Mammary epithelial cell (primary cell): ENCODE data around the gene CFAP69.

Experiments used
- CTCF ChIP-seq, 2 donors: IDR thresholded peaks in 1 of 2; conservative IDR thresholded peaks in 1 of 2; 2 replicates each; pipeline ENCODE4 v1.5.1; 2011 to 2012; ENCODE audit warnings: inconsistent platforms in 2 of 2, low read length in 2 of 2, mild to moderate bottlenecking in 2 of 2, control low read depth in 1 of 2, low read depth in 1 of 2; ENCODE audit not compliant: insufficient read depth in 1 of 2; ENCODE audit errors: extremely low read depth in 1 of 2
- EZH2 ChIP-seq: IDR thresholded peaks from 2 replicates; pipeline ENCODE4 v1.6.1; 2012; ENCODE audit warnings: low read length, inconsistent platforms, borderline replicate concordance

- TF ChIP-seq CTCF (conservative IDR thresholded peaks at IDR 0.05 in 1 of 2, IDR thresholded peaks at IDR 0.05 in 1 of 2; ENCODE audit: extremely low read depth in 1 of 2, insufficient read depth in 1 of 2, low read depth in 1 of 2, low read length in 2 of 2) (no peak), EZH2 (no peak)
Measured at GRCh38 chr7:90233569-90233968, 11.4 kb upstream of the CFAP69 start.
